Measurements from ENCODE around the gene NUP98.

NUP98 gene

DNA sequence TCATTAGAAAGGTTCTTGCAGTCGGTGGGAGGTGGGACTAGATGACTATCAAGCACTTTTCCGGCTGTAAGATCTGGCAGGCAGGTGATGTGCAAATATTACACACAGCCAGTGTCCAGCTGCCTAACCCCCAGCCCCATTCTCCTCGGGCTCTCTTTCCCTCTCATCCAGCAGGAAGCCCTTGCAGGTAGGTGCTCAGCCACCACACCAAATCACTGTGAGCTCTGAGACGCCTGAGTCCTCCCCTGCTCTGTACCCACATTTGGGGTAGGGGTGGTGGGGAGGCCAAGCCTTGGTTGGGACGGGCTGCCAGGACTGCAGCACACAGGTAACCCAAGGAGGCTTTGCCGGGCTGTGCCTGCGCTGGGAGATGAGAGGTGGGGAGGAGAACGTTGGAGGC lies 156.2 kb downstream of the NUP98 start:
- DNase-seq (ENCODE audit: low spot score): no peak

DNA sequence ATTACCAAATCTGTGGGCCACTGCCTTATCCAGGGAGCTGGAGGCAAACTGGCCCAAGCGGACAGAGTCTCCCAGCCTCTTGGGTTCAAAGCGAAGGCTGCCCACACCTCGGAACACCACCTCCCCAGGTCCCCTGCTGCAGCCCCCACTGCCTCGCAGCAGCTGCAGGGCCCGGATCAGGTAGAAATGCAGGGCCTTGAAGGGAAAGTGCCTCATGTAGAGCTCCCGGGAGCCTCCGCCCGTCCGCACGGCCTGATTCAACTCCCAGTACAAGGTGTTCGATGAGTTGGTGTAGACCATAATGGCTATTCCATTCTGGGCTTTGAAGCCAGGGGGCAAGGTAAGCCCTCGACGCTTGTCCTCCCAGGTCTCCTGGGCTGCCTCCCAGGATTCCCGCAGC lies 157.5 kb downstream of the NUP98 start:
- no peak for DNase-seq (ENCODE audit: low spot score)

DNA sequence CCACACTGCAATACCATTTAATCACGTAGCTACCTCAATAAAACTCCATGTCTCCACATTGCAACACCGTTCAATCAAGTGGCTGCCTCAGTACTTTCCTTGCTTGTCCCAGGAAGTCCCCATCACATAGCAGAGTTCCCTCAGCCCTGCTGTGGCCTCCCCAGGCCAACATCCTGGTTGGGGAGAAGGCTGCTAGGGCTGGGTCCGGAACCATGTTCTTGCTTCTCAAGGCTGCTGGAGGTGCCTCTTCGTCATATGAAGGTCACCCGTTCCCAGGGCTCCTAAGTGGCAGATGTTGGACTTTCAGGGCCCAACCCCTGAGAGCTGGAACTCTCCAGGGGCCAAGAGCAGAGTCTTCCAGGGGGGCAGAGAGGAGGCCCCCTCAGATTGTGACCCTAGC lies 158.8 kb downstream of the NUP98 start:
- DNase-seq (ENCODE audit: low spot score): no peak

DNA sequence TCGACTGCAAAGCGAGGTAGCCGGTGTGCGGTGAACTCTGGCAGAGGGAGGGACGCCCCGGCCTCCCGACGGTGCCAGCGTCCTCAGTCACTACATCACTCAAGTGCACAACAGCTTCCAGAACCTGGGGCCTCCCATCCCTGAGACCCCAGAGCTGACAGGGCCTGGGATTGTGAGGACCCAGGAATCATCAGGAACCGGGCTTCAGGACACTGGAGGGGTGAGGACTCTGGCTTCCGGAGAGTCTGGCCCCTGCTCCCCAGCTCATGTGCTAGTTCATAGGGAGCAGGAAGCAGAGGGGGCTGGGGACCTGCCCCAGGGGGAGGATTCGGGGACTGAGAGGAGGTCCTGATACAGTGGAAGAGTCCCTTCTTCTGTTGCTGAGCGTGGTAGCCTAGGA lies 160.2 kb downstream of the NUP98 start:
- no peak for DNase-seq (ENCODE audit: low spot score)

DNA sequence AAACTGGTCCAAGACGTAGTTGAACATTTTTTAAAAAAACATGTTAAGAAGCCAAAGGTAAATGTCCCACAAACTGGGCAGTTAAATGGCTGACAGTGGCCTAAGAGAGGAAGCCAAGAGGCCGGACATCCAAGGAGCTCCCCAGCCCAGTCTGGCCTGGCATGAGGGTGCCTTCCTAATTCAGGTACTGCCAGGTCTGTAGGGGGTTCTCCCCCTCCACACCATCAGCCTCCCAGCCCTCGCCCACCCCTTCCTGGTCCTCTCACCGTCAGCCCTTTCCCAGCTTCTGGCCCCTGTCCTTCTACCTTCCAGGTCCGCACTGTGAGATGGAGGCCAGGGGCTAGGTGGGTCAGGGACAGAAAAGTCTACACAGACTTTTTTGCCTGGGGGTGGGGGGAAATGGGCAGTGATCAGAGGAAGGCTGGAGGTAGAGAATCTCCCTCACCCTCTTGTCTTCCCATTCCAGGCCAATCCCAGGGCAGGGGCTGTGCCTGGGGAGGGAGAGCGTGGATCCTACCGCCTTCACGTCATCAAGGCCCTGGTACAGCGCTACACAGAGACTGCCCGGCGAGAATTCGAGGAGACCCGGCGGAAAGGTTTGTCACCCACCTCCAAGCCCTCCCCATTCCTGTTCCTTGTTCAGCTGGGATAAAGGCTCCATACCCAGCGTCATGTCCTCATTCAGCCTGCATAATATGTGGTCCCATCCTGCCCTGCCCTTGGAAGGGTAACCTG lies 161.5 kb downstream of the NUP98 start:
- no peak for DNase-seq (ENCODE audit: low spot score)

DNA sequence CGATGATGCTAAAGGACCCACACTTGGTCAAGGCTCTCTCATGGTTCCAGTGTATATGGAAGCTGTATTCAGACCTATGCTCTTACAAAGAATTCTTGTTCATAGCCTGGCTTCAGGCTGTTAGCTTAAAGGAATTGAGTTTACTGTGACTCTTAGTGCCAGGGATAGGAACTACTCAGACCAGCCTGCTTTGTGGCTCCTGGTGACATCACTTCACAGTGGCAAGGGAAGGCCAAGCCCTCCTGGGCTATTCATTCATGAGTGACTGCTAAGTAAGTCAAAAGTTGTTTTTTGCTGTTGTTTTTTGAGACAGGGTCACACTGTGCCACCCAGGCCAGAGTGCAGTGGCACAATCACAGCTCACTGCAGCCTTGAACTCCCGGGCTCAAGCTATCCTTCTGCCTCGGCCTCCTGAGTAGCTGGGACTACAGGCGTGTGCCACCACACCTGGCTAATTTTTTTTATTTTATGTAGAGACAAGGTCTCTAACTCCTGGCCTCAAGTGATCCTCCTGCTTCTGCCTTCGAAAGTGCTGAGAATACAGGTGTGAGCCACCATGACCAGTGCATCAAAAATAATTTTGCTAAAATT lies 165.2 kb downstream of the NUP98 start:
- DNase-seq (ENCODE audit: low spot score): no peak

DNA sequence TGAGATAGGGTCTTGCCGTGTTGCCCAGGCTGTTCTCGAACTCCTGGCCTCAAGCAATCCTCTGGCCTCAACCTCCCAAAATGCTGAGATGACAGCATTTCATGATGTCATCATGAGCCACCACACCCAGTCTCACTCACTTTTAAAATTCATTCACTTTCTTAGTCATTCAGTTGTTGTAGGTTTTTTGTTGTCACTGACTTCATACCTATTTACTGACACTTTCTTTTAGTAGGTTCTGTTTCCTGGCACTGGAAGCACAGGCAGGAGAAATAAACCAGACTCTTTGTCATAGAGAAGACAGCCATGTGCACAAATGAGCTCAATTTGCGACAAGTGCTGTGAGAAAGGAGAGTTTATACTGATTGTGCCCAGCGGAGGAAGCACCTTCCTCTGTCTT lies 166.0 kb downstream of the NUP98 start:
- no peak for DNase-seq (ENCODE audit: low spot score)

DNA sequence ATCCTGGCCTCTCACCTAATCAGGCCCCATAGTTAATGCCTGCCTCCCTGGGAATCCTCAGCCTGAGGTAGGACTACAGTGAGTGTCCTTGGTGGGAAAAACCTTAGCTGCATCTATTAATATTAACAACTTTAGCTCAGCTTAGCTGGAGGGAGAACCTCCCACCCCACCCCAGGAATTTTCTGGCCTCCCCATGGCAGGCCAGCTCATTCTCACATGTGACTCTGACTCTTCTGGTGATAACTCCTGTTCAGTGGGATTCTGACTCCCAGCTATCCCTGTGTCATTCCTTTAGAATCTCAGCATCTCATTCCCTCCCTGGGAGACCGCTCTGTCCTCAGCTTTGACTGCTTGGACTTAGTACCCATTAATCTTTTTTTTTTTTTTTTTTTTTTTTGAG lies 170.1 kb downstream of the NUP98 start:
- no peak for DNase-seq (ENCODE audit: low spot score)

DNA sequence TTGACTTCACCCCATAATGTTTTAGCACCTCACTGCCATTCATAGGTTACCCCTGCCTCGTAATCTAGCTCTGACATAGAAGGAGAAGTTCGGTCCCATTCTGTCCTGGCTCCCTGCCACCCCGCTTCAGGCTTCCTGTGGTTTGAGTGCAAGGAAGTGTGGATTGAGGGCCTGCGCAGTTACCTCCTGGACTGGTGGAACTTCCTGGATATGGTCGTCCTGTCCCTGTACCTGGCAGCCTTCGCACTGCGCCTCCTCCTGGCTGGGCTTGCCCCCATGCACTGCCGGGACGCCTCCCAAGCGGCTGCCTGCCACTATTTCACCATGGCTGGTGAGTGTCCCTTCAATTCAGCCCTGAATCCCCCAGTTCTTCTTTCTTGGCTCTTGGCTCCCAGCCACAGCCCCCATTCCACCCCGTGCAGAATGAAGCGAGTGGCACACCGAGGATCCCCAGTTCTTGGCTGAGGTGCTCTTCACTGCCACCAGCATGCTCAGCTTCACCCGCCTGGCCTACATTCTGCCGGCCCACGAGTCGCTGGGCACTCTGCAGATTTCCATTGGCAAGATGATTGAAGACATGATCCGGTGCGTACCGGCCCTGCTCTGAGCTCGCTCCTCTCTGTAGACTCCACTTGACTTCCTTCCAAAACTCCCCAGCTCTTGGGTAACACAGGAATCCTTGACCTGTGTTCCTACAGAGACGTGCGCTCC lies 170.9 kb downstream of the NUP98 start:
- no peak for DNase-seq (ENCODE audit: low spot score)

Data from HuH-7.5 (cell line).